A673 (cell line): ENCODE results near the gene SLC16A6. TPM values are rescaled to one million over a fixed set of nuclear protein-coding genes. Genes with fewer than 3 reads are reported as not detected.

ENCODE experiments used
- BruUV-seq: library from RNA; stranded (reverse); fragments of 400-500 nt; replicated peaks from 2 replicates; lab custom pipeline; 2021; lab: Mats Ljungman, UMichigan
- CTCF ChIA-PET: fragments of 300-600 bp; sonication (Branson Sonifier 250); formaldehyde crosslinking; loops from one replicate; lab custom pipeline; 2022; ENCODE audit warnings: antibody characterized with exemption; lab: Charles Lee
- POLR2A ChIA-PET: fragments of 300-600 bp; sonication (Branson Sonifier 250); formaldehyde crosslinking; loops from one replicate; lab custom pipeline; 2022; ENCODE audit warnings: antibody characterized with exemption; ENCODE audit not compliant: low non-redundant PET; lab: Charles Lee
- DNase-seq: peaks from one replicate; pipeline ENCODE4 v3.0.0-alpha.2; 2015; ENCODE audit warnings: low spot score
- H3K27ac ChIP-seq: fragments of 200-600 bp; sonication (generic); 2 replicates; pipeline ENCODE4 v1.5.1; 2016; ENCODE audit warnings: mixed run types, low read depth, mild to moderate bottlenecking, mixed read lengths, antibody characterized with exemption, low read length; ENCODE audit not compliant: poor library complexity, severe bottlenecking
- H3K27me3 ChIP-seq: fragments of 200-600 bp; sonication (generic); replicated peaks from 2 replicates; pipeline ENCODE4 v1.6.1; 2017; ENCODE audit warnings: mixed run types, low read depth, mild to moderate bottlenecking, mixed read lengths, antibody characterized with exemption, low read length; ENCODE audit not compliant: insufficient read depth, poor library complexity
- H3K36me3 ChIP-seq: fragments of 200-600 bp; sonication (generic); 2 replicates; pipeline ENCODE4 v1.6.1; 2016; ENCODE audit warnings: mixed run types, mild to moderate bottlenecking, mixed read lengths, antibody characterized with exemption, low read length; ENCODE audit not compliant: insufficient read depth, poor library complexity, severe bottlenecking
- H3K4me1 ChIP-seq: fragments of 200-600 bp; sonication (generic); 2 replicates; pipeline ENCODE4 v1.6.1; 2017; ENCODE audit warnings: mixed run types, mild to moderate bottlenecking, mixed read lengths, antibody characterized with exemption, low read length; ENCODE audit not compliant: insufficient read depth, poor library complexity, severe bottlenecking
- H3K4me3 ChIP-seq: fragments of 200-600 bp; sonication (generic); 2 replicates; pipeline ENCODE4 v1.5.1; 2016; ENCODE audit warnings: low read depth, mixed run types, mild to moderate bottlenecking, mixed read lengths, low read length; ENCODE audit not compliant: poor library complexity, severe bottlenecking
- H3K9me3 ChIP-seq: fragments of 200-600 bp; sonication (generic); 2 replicates; pipeline ENCODE4 v1.6.1; 2016; ENCODE audit warnings: mixed run types, low read depth, mild to moderate bottlenecking, mixed read lengths, antibody characterized with exemption, low read length; ENCODE audit not compliant: poor library complexity, severe bottlenecking
- EZH2 ChIP-seq: fragments of 200-600 bp; sonication (generic); IDR thresholded peaks from 2 replicates; pipeline ENCODE4 v1.6.1; 2017; ENCODE audit warnings: borderline replicate concordance, low read depth, mild to moderate bottlenecking, mixed read lengths, antibody characterized with exemption, low read length; ENCODE audit not compliant: poor library complexity, severe bottlenecking
- intact Hi-C: fragments of 100-400 bp; cut with micrococcal nuclease; formaldehyde crosslinking; loops from one replicate; pipeline ENCODE4 v1.10.0; 2022; ENCODE audit not compliant: unreplicated experiment
- total RNA-seq: library from RNA; stranded (reverse); gene quantifications from 2 replicates; pipeline ENCODE4 v1.2.3, GENCODE V29; 2021
- TF ChIP-seq, protein P1 (sequence below): fragments of 300-800, 200-600 bp; sonication (generic); conservative IDR thresholded peaks from 2 replicates; pipeline ENCODE4 v1.5.1; 2017; ENCODE audit warnings: low read depth, mild to moderate bottlenecking, antibody characterized with exemption, low read length, moderate library complexity, mixed read lengths

Gene SLC16A6
- total RNA-seq, 1 experiment from 2014 or later = 0.67 TPM

DNA sequence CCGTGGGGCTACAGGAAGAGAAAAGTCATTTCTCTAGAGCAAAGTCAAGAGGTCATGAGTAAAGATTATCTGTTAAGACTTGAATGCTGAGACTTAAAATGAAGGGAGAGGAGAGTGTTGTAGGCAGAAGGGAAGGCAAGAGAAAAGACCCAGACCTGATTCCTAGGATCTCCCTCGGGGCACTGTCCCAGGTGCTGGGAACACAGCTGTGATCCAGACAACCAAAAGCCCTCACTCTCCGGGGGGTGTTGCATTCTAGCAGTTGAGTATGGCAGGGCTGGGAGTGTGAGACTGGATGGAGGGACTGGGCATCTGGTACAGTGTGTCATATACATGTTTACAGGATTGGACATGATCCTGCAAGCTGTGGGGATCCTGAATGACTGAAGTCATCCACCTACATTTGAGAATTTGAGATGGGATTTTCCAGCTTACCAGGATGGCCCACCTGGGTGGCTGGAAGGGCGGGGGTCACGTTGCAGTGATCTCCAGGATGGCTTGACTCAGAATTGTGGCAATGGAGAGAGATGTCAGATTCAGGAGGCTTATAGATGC lies 29.5 kb upstream of the SLC16A6 start:
- CTCF ChIA-PET = interaction anchor here (0.6 kb wide), 1 partner anchor 107 kb away, joined by 5 read pairs; no protein-coding TSS in a partner anchor

DNA sequence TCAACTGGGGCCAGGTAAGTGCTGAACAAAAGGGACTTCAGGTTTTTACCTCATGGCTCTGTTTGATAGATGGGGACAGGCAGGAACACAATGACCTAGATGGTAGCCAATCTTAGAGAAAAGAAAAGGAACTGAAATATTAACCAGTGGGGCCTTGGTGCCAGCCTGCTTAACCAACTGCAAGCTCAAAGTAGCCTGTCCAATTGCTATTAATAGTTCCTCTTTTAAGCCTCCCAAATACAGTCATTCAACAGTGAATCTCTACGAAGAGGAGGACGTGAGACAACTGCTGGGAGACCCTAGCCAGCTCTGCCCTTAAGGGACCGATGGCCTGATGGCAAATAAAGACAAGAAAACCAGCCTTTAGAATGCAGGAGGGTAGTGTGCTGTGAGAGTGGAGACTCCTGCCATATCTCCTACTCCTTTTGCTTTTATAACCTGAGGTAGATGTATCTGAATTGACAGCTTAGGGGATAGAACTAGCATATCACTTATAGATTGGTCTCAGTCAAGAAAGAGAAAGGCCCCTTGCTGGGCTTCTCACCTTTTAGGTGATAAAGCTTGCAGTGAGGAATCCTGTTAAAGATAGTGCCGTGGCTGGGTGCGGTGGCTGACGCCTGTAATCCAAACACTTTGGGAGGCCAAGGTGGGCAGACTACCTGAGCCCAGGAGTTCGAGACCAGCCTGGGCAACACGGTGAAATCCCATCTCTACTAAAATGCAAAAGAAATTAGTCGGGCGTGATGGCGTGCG lies 28.7 kb upstream of the SLC16A6 start:
- H3K27me3 ChIP-seq = no peaks in the 10 kb centered on the region
- no peak for TF ChIP-seq EZH2
- TF ChIP-seq, protein P1, sequence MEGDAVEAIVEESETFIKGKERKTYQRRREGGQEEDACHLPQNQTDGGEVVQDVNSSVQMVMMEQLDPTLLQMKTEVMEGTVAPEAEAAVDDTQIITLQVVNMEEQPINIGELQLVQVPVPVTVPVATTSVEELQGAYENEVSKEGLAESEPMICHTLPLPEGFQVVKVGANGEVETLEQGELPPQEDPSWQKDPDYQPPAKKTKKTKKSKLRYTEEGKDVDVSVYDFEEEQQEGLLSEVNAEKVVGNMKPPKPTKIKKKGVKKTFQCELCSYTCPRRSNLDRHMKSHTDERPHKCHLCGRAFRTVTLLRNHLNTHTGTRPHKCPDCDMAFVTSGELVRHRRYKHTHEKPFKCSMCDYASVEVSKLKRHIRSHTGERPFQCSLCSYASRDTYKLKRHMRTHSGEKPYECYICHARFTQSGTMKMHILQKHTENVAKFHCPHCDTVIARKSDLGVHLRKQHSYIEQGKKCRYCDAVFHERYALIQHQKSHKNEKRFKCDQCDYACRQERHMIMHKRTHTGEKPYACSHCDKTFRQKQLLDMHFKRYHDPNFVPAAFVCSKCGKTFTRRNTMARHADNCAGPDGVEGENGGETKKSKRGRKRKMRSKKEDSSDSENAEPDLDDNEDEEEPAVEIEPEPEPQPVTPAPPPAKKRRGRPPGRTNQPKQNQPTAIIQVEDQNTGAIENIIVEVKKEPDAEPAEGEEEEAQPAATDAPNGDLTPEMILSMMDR = no peak
- no peaks in the 10 kb centered on the region for H3K9me3 ChIP-seq
- H3K27ac ChIP-seq = no peak overlapping the region
- ChIA-PET POLR2A (no interaction called here), CTCF (no interaction called here)
- intact Hi-C loops = no loop called here
- no peak overlapping the region for H3K4me3 ChIP-seq
- DNase-seq = no peak
- H3K36me3 ChIP-seq = no peaks in the 10 kb centered on the region
- H3K4me1 ChIP-seq = no peaks in the 10 kb centered on the region
- no TSS peak for BruUV-seq

More for the DNA sequence above, 29.5 kb upstream of the SLC16A6 start:
- Histone ChIP-seq H3K4me3 (no peak overlapping the region), H3K4me1 (no peaks in the 10 kb centered on the region), H3K27me3 (no peaks in the 10 kb centered on the region), H3K27ac (no peak overlapping the region), H3K9me3 (no peaks in the 10 kb centered on the region), H3K36me3 (no peaks in the 10 kb centered on the region)
- POLR2A ChIA-PET = no interaction called here
- BruUV-seq = no TSS peak
- DNase-seq = no peak
- no peak for TF ChIP-seq EZH2
- TF ChIP-seq, protein P1 = no peak
- intact Hi-C loops = no loop called here

DNA sequence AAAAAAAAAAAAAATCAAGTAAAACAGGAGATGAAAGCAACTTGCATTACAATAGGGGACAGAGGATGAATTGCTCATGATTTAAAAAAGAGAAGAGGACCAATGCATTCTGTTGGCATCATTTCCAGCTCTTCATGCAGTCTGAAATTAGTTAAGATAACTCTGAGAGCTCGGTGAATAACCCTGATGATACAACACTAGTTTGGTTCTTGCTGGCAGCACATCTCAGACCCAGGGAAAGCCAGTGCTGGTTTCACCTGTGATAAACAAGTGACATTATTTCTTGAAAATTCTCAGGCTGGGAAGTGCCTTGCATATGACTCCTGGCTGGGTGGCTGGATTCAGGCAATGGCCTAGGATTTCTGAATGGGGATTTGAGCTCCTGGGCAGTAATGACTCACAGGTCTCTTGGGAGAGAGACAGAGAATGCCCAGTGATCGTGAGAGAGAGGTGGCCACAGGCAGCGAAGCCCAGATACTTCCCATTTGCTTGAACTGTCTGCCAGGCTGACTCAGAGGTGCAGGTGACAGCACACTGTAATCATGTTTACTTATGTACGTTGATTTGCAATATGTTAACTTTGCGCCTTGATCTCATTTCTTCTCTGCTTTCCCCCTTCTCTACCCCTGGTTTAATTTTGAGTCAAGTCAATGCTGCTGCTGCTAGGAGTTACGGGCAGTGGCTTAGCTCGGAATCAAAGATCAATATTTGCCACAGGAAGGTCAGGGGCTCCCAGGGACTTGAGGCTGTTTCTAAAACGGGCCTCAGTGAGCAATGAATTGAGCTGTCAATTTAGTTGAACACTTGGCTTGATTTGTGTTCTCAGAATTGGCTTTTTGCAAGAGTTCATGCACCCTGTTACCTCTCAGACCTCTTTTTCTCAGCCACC lies 27.4 kb upstream of the SLC16A6 start:
- DNase-seq = no peak
- ChIA-PET POLR2A (no interaction called here), CTCF (no interaction called here)
- no peaks in the 10 kb centered on the region for H3K9me3 ChIP-seq
- intact Hi-C loops = no loop called here
- H3K27me3 ChIP-seq = no peaks in the 10 kb centered on the region
- no TSS peak for BruUV-seq
- H3K4me3 ChIP-seq = no peak overlapping the region
- TF ChIP-seq, protein P1 = no peak
- no peak for TF ChIP-seq EZH2
- H3K36me3 ChIP-seq = no peaks in the 10 kb centered on the region
- H3K4me1 ChIP-seq = no peaks in the 10 kb centered on the region
- H3K27ac ChIP-seq = no peak overlapping the region
